ENCODE data around the gene FTO.

Gene FTO

DNA sequence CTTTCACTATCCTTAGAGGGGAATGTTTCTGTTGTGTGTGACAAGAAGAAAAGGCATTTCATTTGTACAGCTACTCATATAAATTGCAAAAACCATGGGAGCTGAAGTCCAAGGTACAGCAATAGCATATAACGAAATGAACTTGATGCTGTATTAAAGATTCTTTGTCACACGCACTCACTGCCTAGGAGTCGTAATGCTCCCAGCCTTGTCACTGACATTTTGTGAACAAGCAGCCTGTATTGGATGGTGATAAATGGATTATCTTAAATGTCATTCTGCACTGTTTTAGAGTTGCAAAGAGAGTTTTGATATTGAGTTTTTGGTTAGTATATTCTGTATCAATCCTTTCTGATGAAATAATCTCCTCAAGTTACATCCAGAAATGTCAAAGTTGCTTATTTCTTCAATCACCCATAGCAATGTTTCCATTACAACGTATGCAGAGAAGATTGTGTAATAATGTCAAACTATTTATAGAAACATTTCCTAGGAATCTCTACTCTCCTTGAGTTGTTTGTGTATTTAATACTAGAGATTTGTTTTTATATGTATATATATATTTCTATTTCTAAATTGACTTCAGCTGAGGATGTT, 270.6 kb downstream of the FTO start:
- DNase-seq: no peak

DNA sequence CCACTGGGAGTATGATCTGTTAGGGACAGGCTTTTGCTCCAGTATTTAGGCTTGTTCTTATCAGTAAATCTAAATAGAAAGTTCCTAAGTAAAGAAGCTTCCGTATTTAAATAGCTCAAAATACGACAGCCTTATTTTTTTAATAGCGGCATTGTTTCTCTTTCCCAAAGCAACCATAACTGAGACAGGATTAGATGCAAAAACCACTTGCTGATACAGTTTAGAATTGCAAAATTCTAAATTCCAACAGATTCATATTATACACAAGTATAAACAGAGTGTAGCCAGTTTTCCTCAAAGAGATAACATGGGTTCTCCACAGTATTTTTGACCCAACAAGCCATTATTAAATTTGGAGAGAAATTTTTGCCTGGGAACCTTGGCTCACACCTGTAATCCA, 276.7 kb downstream of the FTO start:
- no peak for DNase-seq

GRCh38 chr16:53982631-53983042, 278.7 kb downstream of the FTO start:
- no peak for DNase-seq

- no peak for DNase-seq
Measured at GRCh38 chr16:53984936-53985335, 281.0 kb downstream of the FTO start.

GRCh38 chr16:53985861-53986260, 281.9 kb downstream of the FTO start:
- no peak for DNase-seq

DNA sequence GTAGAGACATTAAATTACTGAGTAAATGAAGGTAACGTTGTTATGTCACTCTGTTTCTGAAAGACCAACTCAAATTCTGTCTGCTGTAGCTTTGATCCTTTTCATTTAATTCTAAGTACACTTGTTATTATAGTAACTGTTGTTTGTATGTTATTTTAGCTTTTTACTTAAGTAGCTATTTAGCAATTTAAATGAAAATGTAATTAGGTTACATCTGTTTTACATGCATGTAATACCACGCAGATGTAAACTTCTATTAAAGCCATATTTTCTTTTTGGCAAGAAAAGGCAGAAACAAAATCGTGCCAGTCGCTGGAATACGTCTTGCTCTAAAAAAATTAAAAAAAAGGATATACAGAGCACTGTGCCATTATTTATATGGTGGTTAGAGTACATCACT, 282.8 kb downstream of the FTO start:
- no peak for DNase-seq

DNA sequence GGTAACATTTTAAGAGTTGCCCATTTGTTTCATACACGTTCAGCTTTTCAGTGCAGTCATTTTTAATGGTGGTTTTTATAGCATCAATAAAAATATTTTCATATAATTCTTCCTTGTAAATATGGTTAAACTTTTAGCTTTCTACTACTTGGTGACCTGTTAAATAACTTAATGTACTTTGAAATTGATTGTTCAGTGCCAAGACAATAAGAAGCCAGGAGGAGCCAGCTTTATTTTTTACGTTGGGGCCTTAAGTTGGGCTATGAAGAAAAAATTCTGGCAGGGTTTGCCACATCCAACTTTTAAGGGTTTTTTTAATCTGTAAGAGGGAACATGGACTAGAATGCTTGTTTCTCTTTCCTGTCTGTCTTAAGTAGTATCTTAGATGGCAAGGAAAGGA, 284.2 kb downstream of the FTO start:
- no peak for DNase-seq

DNA sequence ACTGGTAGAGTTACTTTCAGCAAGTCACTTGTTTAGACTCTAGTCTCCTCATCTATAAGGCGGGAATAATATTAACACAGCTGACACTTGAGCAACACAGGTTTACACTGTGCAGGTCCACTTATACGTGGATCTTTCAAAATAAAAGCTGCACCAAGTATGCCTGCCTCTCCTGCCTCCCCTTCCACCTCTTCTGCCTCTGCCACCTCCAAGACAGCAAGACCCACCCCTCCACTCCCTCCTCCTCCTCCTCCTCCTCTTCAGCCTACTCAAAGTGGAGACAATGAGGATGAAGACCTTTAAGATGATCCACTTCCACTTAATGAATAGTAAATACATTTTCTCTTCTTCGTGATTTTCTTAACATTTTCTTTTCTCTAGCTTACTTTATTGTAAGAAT, 285.6 kb downstream of the FTO start:
- no peak for DNase-seq

GRCh38 chr16:53991754-53992378, 287.9 kb downstream of the FTO start:
- DNase-seq: no peak

DNA sequence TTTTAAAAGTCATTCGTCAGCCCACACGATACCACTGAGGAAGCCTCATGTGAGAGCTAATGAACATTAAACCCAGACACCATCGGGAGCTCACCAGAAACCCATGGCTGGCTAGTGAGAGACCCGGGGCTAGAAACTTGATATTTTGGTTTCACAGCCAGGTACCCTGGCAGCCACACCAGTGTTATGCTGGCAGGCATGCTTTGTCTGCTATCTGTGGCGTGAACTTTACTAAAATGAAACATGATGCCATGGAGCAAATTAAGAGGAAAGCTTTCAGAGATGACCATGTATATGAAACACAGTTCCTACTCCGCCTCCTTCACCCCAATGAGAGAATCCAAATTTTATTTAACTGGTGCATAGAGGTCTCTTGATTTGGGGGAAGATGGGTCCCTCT, 291.4 kb downstream of the FTO start:
- DNase-seq: no peak

DNA sequence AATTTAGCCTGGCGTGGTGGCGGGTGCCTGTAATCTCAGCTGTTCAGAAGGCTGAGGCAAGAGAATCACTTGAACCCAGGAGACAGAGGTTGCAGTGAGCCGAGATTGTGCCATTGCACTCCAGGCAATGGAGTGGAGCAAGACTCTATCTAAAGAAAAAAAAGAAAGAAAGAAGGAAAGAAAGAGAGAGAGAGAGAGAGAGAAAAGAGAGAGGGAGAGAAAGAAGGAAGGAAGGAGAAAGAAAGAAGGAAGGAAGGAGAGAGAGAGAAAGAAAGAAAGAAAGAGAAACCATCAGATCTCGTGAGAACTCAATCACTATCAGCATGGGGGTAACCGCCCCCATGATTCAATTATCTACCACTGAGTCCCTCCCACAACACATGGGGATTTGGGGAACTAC, 293.0 kb downstream of the FTO start:
- DNase-seq: no peak

- no peak for DNase-seq
Measured at GRCh38 chr16:53998024-53998810, 294.3 kb downstream of the FTO start.

DNA sequence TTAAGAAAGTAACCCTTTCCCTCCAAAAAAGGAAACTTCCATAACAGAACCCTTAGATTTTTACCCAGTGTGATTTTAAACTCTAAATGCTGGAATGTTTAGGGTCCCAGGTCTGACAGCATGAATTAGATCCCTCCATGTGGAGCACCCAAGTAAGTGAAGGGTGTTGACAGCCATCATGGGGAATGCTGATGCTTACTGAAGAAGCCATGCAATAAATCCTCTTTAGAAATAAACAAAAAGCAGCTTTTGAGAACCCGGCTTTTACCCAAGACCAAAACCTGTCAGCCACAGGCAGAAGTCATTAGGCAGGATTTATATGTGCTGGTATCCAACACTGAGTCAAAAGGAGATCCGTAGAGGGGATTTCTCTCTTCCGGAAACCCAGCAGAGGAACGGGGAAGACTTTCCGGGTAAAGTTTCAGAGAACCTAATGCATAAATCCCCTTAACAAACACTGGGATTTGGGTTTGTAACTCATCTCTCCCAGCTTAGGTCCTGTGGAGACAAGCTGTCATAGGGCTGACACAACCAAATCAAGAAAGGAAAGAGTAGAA, 295.1 kb downstream of the FTO start:
- DNase-seq: no peak

GRCh38 chr16:53999841-54000240, 295.9 kb downstream of the FTO start:
- DNase-seq: no peak

DNA sequence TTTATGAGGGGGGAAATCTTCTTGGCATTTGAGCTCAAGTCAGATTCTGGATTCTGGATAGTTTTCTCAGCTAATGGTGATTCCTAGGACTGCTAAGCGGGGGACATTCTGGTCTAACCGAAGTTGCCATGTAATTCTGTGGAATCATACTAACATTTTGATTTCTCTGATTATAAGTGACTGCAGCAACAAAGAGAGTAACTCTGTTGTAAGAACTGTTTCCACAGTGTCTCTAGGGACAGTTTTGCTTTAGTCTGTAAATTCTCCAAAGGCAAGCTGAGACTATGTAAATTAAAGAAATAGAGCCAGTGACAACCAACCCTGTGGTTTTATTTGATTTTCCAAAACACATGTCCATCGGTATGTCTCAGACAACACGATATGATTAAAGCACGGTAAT, 296.4 kb downstream of the FTO start:
- no peak for DNase-seq

GRCh38 chr16:54006693-54007092, 302.7 kb downstream of the FTO start:
- no peak for DNase-seq

GRCh38 chr16:54007504-54007903, 303.5 kb downstream of the FTO start:
- no peak for DNase-seq

GRCh38 chr16:54009464-54010176, 305.7 kb downstream of the FTO start:
- DNase-seq: no peak

DNA sequence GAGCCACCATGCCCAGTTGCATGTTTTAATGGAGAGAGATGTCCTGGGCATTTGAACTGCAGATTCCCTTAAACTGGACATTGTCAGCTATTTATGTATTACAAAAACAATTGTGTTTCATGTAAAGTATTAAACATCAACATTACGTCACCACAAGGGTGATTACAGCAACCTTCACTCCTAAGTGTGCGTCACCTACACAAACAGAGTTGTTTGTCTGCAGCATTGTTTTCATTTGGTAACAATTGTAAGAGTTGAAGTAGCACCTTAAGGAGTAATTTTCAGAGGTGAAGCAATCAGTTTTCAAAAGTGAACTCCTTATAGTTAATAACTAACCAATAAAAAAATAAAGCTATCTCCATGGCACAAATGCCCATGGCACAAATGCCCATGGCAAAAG, 311.2 kb downstream of the FTO start:
- no peak for DNase-seq

- no peak for DNase-seq
Measured at GRCh38 chr16:54022362-54022761, 318.4 kb downstream of the FTO start.

GRCh38 chr16:54026456-54026855, 322.5 kb downstream of the FTO start:
- DNase-seq: no peak

GRCh38 chr16:54027062-54027461, 323.1 kb downstream of the FTO start:
- DNase-seq: no peak

DNA sequence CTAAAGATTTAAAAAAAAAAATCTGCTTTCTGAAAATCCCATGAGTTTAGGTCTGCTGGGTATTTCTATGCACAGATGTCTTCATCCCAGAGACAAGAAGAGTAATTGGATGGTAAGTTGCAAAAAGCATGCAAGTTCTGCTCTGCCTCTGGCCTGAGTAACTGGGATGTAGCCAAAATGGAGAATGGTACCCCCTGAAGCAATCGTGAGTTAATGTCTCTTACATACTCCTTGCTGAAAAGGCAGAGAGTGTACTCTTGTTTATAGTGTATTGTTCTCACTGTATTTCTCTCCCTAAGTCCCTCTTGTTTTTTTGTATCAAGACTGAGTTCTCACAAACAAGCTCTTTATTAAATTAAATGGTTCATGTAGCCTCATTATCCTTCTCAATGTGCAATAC, 323.6 kb downstream of the FTO start:
- no peak for DNase-seq
